ENCODE measurements around the gene GRID2.

DNA sequence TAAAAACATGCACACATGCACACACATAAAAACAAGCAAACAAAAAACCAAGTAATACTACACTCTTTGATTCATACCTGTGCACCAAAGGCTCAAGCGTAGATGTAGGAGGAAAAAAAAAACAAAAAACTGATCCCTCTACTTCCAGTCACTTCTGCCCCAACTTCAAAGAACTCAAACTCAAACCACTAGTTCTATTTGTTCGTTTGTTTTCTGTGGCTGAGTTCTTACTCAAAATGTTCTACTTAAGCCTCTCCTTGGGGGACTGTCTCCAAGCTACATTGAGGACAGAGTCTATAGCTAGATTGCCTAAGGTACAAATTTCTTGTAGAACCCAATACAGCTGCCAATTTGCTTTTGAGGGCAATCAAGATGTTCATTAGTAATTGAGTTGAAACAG, 1353.8 kb downstream of the GRID2 start:
- TF ChIP-seq, protein P1, sequence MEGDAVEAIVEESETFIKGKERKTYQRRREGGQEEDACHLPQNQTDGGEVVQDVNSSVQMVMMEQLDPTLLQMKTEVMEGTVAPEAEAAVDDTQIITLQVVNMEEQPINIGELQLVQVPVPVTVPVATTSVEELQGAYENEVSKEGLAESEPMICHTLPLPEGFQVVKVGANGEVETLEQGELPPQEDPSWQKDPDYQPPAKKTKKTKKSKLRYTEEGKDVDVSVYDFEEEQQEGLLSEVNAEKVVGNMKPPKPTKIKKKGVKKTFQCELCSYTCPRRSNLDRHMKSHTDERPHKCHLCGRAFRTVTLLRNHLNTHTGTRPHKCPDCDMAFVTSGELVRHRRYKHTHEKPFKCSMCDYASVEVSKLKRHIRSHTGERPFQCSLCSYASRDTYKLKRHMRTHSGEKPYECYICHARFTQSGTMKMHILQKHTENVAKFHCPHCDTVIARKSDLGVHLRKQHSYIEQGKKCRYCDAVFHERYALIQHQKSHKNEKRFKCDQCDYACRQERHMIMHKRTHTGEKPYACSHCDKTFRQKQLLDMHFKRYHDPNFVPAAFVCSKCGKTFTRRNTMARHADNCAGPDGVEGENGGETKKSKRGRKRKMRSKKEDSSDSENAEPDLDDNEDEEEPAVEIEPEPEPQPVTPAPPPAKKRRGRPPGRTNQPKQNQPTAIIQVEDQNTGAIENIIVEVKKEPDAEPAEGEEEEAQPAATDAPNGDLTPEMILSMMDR (IDR thresholded peaks at IDR 0.05; ENCODE audit: poor library complexity, severe bottlenecking), result no peak
- no peak for TF ChIP-seq POLR2AphosphoS5 (IDR thresholded peaks at IDR 0.05)

Measured in neural cell (in vitro differentiated cells).